Measurements from ENCODE around the gene C17orf75.

DNA sequence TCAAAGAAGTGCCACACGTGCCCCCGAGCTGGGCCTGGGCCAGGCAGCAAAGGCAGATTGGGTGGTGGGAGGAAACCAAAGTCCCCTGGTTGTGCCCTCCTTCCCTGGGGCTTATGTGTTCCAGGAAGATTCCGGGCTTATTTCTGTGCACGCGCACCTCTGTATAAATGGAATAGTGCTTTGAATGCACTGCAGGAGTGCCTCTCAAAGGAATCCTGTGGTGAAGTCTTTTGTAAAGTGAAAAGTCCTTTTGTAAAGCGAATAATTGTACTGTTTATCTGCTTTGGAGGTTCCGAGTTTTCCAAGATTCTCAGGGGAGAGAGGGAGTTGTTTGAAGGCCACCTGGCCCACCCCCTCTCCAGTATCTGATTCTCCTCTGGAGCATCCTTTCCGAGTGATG is 26.8 kb downstream of the C17orf75 start:
- TF ChIP-seq, protein P1, sequence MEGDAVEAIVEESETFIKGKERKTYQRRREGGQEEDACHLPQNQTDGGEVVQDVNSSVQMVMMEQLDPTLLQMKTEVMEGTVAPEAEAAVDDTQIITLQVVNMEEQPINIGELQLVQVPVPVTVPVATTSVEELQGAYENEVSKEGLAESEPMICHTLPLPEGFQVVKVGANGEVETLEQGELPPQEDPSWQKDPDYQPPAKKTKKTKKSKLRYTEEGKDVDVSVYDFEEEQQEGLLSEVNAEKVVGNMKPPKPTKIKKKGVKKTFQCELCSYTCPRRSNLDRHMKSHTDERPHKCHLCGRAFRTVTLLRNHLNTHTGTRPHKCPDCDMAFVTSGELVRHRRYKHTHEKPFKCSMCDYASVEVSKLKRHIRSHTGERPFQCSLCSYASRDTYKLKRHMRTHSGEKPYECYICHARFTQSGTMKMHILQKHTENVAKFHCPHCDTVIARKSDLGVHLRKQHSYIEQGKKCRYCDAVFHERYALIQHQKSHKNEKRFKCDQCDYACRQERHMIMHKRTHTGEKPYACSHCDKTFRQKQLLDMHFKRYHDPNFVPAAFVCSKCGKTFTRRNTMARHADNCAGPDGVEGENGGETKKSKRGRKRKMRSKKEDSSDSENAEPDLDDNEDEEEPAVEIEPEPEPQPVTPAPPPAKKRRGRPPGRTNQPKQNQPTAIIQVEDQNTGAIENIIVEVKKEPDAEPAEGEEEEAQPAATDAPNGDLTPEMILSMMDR (conservative IDR thresholded peaks at IDR 0.05; ENCODE audit: low read depth, low read length) = no peak
- TF ChIP-seq SMC3 (IDR thresholded peaks at IDR 0.05; ENCODE audit: low read depth, low read length) (no peak), POLR2A (IDR thresholded peaks at IDR 0.05; ENCODE audit: low read depth, low read length) (no peak), NFE2L2 (IDR thresholded peaks at IDR 0.05; ENCODE audit: low read depth, low read length) (no peak), MAZ (IDR thresholded peaks at IDR 0.05; ENCODE audit: borderline replicate concordance, low read depth, low read length) (no peak), BHLHE40 (IDR thresholded peaks at IDR 0.05; ENCODE audit: low read depth, low read length) (no peak), RFX5 (IDR thresholded peaks at IDR 0.05; ENCODE audit: low read depth, low read length) (no peak), MAFK (IDR thresholded peaks at IDR 0.05; ENCODE audit: low read depth, low read length) (no peak), MXI1 (IDR thresholded peaks at IDR 0.05; ENCODE audit: borderline replicate concordance, low read depth, low read length) (no peak), CEBPB (IDR thresholded peaks at IDR 0.05; ENCODE audit: low read depth, low read length) (no peak), RAD21 (IDR thresholded peaks at IDR 0.05; ENCODE audit: low read length) (no peak), CHD1 (IDR thresholded peaks at IDR 0.05; ENCODE audit: low read depth, low read length) (no peak)
- TF ChIP-seq, protein P2, sequence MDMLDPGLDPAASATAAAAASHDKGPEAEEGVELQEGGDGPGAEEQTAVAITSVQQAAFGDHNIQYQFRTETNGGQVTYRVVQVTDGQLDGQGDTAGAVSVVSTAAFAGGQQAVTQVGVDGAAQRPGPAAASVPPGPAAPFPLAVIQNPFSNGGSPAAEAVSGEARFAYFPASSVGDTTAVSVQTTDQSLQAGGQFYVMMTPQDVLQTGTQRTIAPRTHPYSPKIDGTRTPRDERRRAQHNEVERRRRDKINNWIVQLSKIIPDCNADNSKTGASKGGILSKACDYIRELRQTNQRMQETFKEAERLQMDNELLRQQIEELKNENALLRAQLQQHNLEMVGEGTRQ (IDR thresholded peaks at IDR 0.05; ENCODE audit: low read depth, low read length) = no peak
- TF ChIP-seq, protein P3, sequence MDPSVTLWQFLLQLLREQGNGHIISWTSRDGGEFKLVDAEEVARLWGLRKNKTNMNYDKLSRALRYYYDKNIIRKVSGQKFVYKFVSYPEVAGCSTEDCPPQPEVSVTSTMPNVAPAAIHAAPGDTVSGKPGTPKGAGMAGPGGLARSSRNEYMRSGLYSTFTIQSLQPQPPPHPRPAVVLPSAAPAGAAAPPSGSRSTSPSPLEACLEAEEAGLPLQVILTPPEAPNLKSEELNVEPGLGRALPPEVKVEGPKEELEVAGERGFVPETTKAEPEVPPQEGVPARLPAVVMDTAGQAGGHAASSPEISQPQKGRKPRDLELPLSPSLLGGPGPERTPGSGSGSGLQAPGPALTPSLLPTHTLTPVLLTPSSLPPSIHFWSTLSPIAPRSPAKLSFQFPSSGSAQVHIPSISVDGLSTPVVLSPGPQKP (IDR thresholded peaks at IDR 0.05; ENCODE audit: borderline replicate concordance, low read depth, low read length) = no peak
